ENCODE data around the gene STOML2.

DNA sequence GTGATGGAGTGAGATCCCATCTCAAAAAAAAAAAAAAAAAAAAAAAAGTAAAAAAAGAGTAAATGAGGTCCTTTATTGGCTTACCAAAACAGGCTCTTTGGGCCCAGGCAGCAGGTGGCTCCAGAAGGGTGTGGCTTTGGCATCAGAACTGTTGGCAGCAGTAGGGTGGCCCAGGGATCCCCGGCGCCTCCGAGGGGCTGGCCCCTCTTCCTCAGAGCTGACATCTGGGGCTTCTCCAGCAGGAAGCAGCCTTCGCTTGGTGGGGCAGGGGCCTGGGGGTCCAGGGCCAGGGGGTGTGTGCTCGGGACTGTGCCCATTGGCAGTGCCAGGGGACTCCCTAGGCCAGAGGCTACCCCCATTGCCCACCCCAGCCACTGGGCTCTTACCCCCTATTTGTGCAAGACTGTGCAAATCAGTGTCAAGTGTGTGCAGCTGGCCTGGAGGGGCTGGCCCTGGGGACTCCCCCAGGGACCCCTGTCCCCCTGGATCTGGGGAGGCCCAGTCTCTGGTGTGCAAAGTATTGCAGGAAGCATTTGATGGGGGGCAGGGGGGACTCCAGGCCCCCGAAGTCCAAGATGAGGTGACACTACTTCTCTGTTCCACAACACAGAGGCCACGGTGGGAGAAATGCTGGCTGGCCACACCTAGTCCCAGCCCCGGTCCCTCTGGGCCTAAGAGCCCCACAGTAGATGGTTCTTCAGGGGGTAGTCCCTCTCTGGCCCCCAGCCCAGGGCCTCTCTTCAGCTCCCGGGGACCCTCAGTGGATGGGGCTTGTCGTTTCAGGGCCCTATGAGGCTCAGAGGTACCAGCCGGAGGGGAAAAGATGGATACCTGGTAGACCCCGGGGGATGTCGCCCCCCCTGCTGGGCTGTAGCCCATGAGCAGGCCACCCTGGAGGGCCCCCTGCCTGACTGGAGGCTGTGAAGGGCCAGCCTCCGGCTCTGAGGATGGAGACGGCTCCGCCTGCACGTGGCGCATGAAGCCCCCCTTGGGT lies 4.7 kb upstream of the STOML2 start:
- TF ChIP-seq, protein P1, sequence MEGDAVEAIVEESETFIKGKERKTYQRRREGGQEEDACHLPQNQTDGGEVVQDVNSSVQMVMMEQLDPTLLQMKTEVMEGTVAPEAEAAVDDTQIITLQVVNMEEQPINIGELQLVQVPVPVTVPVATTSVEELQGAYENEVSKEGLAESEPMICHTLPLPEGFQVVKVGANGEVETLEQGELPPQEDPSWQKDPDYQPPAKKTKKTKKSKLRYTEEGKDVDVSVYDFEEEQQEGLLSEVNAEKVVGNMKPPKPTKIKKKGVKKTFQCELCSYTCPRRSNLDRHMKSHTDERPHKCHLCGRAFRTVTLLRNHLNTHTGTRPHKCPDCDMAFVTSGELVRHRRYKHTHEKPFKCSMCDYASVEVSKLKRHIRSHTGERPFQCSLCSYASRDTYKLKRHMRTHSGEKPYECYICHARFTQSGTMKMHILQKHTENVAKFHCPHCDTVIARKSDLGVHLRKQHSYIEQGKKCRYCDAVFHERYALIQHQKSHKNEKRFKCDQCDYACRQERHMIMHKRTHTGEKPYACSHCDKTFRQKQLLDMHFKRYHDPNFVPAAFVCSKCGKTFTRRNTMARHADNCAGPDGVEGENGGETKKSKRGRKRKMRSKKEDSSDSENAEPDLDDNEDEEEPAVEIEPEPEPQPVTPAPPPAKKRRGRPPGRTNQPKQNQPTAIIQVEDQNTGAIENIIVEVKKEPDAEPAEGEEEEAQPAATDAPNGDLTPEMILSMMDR (IDR thresholded peaks at IDR 0.05; ENCODE audit: insufficient read depth, low read length, poor library complexity, severe bottlenecking) = no peak
- no peak for TF ChIP-seq EZH2phosphoT487 (conservative IDR thresholded peaks at IDR 0.05; ENCODE audit: low read length)
